ENCODE data around the gene TMEM184A. TPM values are rescaled to one million over a fixed set of nuclear protein-coding genes. Genes with fewer than 3 reads are reported as not detected.

The TMEM184A gene
- total RNA-seq, 2 donors from 2014 or later, result 1.5 TPM; not detected in 1

- H3K9me3 ChIP-seq, result peaks cover 5% of the 10 kb centered on the region
- no peak for TF ChIP-seq CTCF (IDR thresholded peaks at IDR 0.05)
- DNase-seq (ENCODE audit: low spot score), result no peak
- H3K27ac ChIP-seq, result no peak overlapping the region
- no peaks in the 10 kb centered on the region for H3K36me3 ChIP-seq
- H3K4me3 ChIP-seq, result no peak overlapping the region
- H3K4me1 ChIP-seq (ENCODE audit: control insufficient read depth in 1 of 2, low read depth in 2 of 2), result no peaks in the 10 kb centered on the region
- ATAC-seq (ENCODE audit: insufficient number of reproducible peaks, low FRiP score, low read depth), result no peak
- H3K27me3 ChIP-seq (replicated peaks; ENCODE audit: insufficient read depth), result no peaks in the 10 kb centered on the region
Measured at GRCh38 chr7:1592299-1592871, 36.4 kb upstream of the TMEM184A start.

GRCh38 chr7:1591876-1592275, 35.9 kb upstream of the TMEM184A start:
- no peak for TF ChIP-seq CTCF (IDR thresholded peaks at IDR 0.05)
- ATAC-seq (ENCODE audit: insufficient number of reproducible peaks, low FRiP score, low read depth), result no peak

GRCh38 chr7:1591396-1591795, 35.4 kb upstream of the TMEM184A start:
- H3K9me3 ChIP-seq, result peaks cover 5% of the 10 kb centered on the region
- no peaks in the 10 kb centered on the region for H3K4me1 ChIP-seq (ENCODE audit: control insufficient read depth in 1 of 2, low read depth in 2 of 2)
- ATAC-seq (ENCODE audit: insufficient number of reproducible peaks, low FRiP score, low read depth) (no peak), DNase-seq (ENCODE audit: low spot score) (no peak)
- H3K4me3 ChIP-seq, result no peak overlapping the region
- H3K36me3 ChIP-seq, result no peaks in the 10 kb centered on the region
- no peak overlapping the region for H3K27ac ChIP-seq
- H3K27me3 ChIP-seq (replicated peaks; ENCODE audit: insufficient read depth), result no peaks in the 10 kb centered on the region
- no peak for TF ChIP-seq CTCF (IDR thresholded peaks at IDR 0.05)

More at GRCh38 chr7:1591876-1592275, 35.9 kb upstream of the TMEM184A start:
- Histone ChIP-seq H3K27me3 (replicated peaks; ENCODE audit: insufficient read depth) (no peaks in the 10 kb centered on the region), H3K27ac (no peak overlapping the region), H3K9me3 (peaks cover 5% of the 10 kb centered on the region), H3K4me3 (no peak overlapping the region), H3K36me3 (no peaks in the 10 kb centered on the region), H3K4me1 (ENCODE audit: control insufficient read depth in 1 of 2, low read depth in 2 of 2) (no peaks in the 10 kb centered on the region)
- DNase-seq (ENCODE audit: low spot score), result no peak

- Histone ChIP-seq H3K27me3 (replicated peaks; ENCODE audit: insufficient read depth) (no peaks in the 10 kb centered on the region), H3K4me3 (no peak overlapping the region), H3K4me1 (ENCODE audit: control insufficient read depth in 1 of 2, low read depth in 2 of 2) (no peaks in the 10 kb centered on the region), H3K27ac (no peak overlapping the region), H3K36me3 (no peaks in the 10 kb centered on the region), H3K9me3 (peaks cover 5% of the 10 kb centered on the region)
- ATAC-seq (ENCODE audit: insufficient number of reproducible peaks, low FRiP score, low read depth) (no peak), DNase-seq (ENCODE audit: low spot score) (no peak)
- TF ChIP-seq CTCF (IDR thresholded peaks at IDR 0.05), result no peak
Measured at GRCh38 chr7:1590887-1591286, 34.9 kb upstream of the TMEM184A start.

- TF ChIP-seq CTCF (IDR thresholded peaks at IDR 0.05), result no peak
- no peak overlapping the region for H3K27ac ChIP-seq
- no peak overlapping the region for H3K4me3 ChIP-seq
- ATAC-seq (ENCODE audit: insufficient number of reproducible peaks, low FRiP score, low read depth), result no peak
- peaks cover 5% of the 10 kb centered on the region for H3K9me3 ChIP-seq
- H3K36me3 ChIP-seq, result no peaks in the 10 kb centered on the region
- no peak for DNase-seq (ENCODE audit: low spot score)
- H3K4me1 ChIP-seq (ENCODE audit: control insufficient read depth in 1 of 2, low read depth in 2 of 2), result no peaks in the 10 kb centered on the region
- H3K27me3 ChIP-seq (replicated peaks; ENCODE audit: insufficient read depth), result no peaks in the 10 kb centered on the region
Measured at GRCh38 chr7:1590476-1590875, 34.5 kb upstream of the TMEM184A start.

Data from thoracic aorta (tissue), 2 donors.